ENCODE results near the gene CXCL8. TPM values are rescaled to one million over a fixed set of nuclear protein-coding genes. Genes with fewer than 3 reads are reported as not detected.
"Not testable (repeated sequence)": the region's sequence is repeated elsewhere in the genome, so short reads cannot be mapped to it uniquely, and the experiment has no call there.

The CXCL8 gene
- total RNA-seq, 2 experiments from 2014 or later = 0.15 to 0.19 TPM

DNA sequence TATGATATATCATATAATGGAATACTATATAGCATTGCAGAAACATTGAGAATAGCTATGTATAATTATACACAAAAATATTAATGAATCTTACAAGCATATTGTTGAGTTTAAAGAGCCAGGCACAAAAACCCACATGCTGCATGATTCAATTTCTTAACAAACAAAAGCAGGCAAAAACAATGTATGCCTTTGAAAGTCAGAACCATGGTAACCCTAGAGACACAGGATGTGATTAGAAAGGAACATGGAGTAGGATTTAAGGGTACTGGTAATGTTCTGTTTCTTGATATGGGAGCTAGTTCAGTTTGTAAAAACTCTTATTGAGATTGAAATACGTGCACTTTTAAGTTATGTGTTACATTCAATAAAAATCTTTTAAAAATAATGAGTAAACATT is 21.5 kb downstream of the CXCL8 start:
- POLR2A ChIA-PET = no interaction called here
- no peak for DNase-seq
- Mint-ChIP-seq H3K4me1 (no peaks in the 10 kb centered on the region), H3K4me3 (no peak overlapping the region), H3K27me3 (peaks cover 4% of the 10 kb centered on the region), H3K9me3 (no peaks in the 10 kb centered on the region), H3K36me3 (ENCODE audit: low read depth) (no peaks in the 10 kb centered on the region), H3K27ac (no peak overlapping the region)
- CTCF ChIA-PET = no interaction called here

DNA sequence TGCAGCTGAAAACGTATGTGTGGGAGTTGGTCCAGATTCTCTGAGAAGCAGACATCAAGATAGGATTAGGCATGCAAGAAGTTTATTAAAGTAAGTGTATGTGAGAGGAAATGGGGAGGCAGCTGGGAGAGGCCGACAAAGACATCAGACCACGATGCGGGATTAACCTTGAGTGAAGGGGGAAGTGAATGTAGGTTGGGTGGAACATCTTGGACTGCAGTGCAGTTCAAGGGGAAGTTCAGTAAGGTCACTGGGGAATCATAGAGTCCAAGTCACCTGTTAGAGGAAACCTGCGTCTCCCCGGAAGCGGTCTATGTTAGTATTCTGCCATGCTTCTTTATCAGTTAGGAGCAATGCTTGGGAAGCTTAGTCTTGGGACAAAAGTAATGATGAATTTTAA is 22.0 kb downstream of the CXCL8 start:
- DNase-seq = no peak
- POLR2A ChIA-PET = no interaction called here
- H3K4me1 Mint-ChIP-seq = no peaks in the 10 kb centered on the region
- H3K4me3 Mint-ChIP-seq = no peak overlapping the region
- CTCF ChIA-PET = no interaction called here
- H3K27ac Mint-ChIP-seq = no peak overlapping the region
- no peaks in the 10 kb centered on the region for H3K9me3 Mint-ChIP-seq
- H3K27me3 Mint-ChIP-seq = peaks cover 4% of the 10 kb centered on the region
- H3K36me3 Mint-ChIP-seq (ENCODE audit: low read depth) = no peaks in the 10 kb centered on the region

DNA sequence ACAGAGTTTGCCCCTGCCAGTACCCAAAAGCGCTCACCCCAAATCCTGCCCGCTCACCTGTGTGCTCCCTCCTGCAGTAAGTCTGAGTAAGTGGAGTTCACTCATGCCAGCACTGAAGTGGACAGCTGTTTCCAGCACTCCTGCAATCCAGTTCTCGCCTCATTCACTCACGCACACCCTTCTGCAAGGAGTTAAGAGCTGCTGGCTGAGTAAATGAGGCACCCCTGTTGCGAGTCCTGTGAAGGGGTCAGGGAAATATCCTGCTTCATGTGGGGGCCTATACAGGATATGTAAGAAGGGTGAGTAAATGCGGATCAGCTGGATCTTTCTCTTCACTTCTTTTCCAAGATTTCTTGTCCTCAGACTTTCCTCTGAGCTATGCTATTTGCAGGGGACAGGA is 23.5 kb downstream of the CXCL8 start:
- ChIA-PET POLR2A (interaction anchor here (0.6 kb wide), 1 partner anchor 37 kb away, joined by 7 read pairs; no protein-coding TSS in a partner anchor), CTCF (no interaction called here)
- H3K36me3 Mint-ChIP-seq (ENCODE audit: low read depth) = no peaks in the 10 kb centered on the region
- no peak overlapping the region for H3K4me3 Mint-ChIP-seq
- no peak overlapping the region for H3K27ac Mint-ChIP-seq
- no peaks in the 10 kb centered on the region for H3K9me3 Mint-ChIP-seq
- H3K27me3 Mint-ChIP-seq = peaks cover 4% of the 10 kb centered on the region
- no peak for DNase-seq
- H3K4me1 Mint-ChIP-seq = no peaks in the 10 kb centered on the region

DNA sequence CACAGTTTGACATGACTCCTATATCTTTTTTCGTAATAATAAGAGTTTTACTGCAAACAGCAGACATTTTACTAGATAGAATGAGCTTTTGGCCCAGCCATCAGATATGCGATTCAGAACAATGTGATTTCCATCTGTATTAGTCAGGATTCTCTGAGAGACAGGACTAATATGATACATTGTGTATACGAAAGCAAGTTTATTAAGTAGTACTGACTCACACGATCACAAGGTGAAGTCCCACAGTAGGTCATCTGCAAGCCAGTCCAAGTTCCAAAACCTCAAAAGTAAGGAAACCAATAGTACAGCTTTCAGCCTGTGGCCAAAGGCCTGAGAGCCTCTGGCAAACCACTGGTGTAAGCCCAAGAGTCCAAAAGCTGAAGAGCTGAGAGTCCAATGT is 24.1 kb downstream of the CXCL8 start:
- no peaks in the 10 kb centered on the region for H3K4me1 Mint-ChIP-seq
- no peaks in the 10 kb centered on the region for H3K9me3 Mint-ChIP-seq
- POLR2A ChIA-PET = interaction anchor here (0.6 kb wide), 1 partner anchor 38 kb away, joined by 7 read pairs; no protein-coding TSS in a partner anchor
- no peak overlapping the region for H3K27ac Mint-ChIP-seq
- DNase-seq = no peak
- no peak overlapping the region for H3K4me3 Mint-ChIP-seq
- H3K27me3 Mint-ChIP-seq = peaks cover 4% of the 10 kb centered on the region
- CTCF ChIA-PET = no interaction called here
- no peaks in the 10 kb centered on the region for H3K36me3 Mint-ChIP-seq (ENCODE audit: low read depth)

DNA sequence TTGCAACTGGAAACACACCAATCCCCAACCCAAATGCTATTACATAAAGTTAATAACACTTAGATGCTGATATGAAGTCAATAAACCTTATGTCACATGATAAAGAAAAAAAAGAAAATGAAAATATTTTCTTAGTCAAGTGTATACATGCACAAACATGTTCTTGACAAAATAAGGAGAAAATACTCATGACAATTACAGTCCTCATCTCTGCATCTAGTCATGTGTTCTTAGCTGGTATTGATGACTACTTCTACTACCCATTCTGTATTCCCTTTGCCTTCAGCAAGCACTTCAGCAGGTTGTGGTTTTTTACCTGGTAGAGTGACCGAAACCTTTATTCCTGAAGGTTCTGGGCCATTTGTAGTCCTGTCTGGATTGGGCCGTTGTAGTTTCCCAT is 24.9 kb downstream of the CXCL8 start:
- peaks cover 4% of the 10 kb centered on the region for H3K27me3 Mint-ChIP-seq
- no peak for DNase-seq
- H3K4me1 Mint-ChIP-seq = no peaks in the 10 kb centered on the region
- ChIA-PET CTCF (no interaction called here), POLR2A (no interaction called here)
- no peak overlapping the region for H3K27ac Mint-ChIP-seq
- no peaks in the 10 kb centered on the region for H3K9me3 Mint-ChIP-seq
- no peaks in the 10 kb centered on the region for H3K36me3 Mint-ChIP-seq (ENCODE audit: low read depth)
- no peak overlapping the region for H3K4me3 Mint-ChIP-seq

DNA sequence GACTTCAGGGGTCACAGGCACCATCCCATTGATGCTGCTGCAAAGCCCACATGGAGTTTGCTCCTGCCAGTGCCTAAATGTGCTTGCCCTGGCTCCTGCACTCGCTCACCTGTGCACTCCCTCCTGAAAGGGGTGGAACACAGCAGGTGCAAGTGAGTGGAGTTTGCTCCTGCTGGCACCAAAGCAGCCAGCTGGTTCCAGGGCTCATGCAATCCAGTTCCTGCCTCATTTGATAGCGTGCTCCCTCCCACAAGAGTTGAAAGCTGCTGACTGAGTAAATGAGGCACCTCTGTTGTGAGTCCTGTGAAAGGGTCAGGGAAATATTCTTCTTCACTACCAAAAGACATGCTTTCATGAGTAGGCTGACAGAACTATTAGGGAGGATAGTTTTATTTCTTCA is 30.5 kb downstream of the CXCL8 start:
- DNase-seq = no peak
- POLR2A ChIA-PET = no interaction called here
- CTCF ChIA-PET = interaction anchor here (0.6 to 0.8 kb wide), 2 partner anchors 22 to 1242 kb away, joined by 4 to 6 read pairs; no protein-coding TSS in a partner anchor
- no peaks in the 10 kb centered on the region for H3K27me3 Mint-ChIP-seq
- H3K27ac Mint-ChIP-seq = no peak overlapping the region
- no peaks in the 10 kb centered on the region for H3K9me3 Mint-ChIP-seq
- no peaks in the 10 kb centered on the region for H3K36me3 Mint-ChIP-seq (ENCODE audit: low read depth)
- no peaks in the 10 kb centered on the region for H3K4me1 Mint-ChIP-seq
- H3K4me3 Mint-ChIP-seq = no peak overlapping the region

DNA sequence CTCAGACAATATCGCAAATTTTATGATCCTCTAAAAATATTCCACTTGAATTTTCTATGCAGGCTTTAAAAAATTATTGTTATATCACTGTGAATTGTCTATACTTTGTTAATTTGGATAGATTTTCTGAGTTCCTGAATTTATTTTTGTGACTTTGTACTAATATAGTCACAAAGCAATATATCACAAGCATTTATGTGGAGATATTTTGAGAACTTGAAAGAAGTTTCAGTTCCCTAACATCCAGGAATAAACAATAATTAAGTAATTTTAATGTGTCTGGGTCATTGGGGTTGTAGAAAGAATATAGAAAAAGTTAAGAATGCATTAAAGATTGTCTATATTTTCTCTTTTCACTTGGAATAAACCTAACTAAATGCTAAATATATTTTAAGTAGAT is 32.0 kb downstream of the CXCL8 start:
- DNase-seq = no peak
- no peaks in the 10 kb centered on the region for H3K9me3 Mint-ChIP-seq
- H3K4me3 Mint-ChIP-seq = no peak overlapping the region
- no peaks in the 10 kb centered on the region for H3K36me3 Mint-ChIP-seq (ENCODE audit: low read depth)
- H3K4me1 Mint-ChIP-seq = no peaks in the 10 kb centered on the region
- ChIA-PET CTCF (no interaction called here), POLR2A (no interaction called here)
- H3K27me3 Mint-ChIP-seq = no peaks in the 10 kb centered on the region
- no peak overlapping the region for H3K27ac Mint-ChIP-seq

DNA sequence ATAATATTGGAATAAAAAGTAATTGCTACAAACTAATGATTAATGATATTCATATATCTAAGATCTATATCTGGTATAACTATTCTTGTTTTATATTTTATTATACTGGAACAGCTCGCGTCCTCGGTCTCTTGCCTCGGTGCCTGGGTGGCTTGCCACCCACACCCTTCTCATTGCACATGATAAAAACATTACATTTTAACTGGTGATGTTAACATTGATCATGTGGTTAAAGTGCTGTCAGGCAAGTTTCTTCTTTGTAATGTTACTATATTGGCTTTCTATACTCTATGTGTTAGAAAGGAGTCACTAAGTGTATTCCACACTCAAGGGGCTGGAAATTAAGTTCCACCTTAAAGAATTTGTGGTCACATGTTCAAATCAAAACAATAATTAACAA is 34.0 kb downstream of the CXCL8 start:
- H3K36me3 Mint-ChIP-seq (ENCODE audit: low read depth); POLR2A ChIA-PET; H3K27me3 Mint-ChIP-seq; H3K27ac Mint-ChIP-seq; H3K4me1 Mint-ChIP-seq; DNase-seq; H3K9me3 Mint-ChIP-seq; CTCF ChIA-PET; H3K4me3 Mint-ChIP-seq: not testable (repeated sequence)

DNA sequence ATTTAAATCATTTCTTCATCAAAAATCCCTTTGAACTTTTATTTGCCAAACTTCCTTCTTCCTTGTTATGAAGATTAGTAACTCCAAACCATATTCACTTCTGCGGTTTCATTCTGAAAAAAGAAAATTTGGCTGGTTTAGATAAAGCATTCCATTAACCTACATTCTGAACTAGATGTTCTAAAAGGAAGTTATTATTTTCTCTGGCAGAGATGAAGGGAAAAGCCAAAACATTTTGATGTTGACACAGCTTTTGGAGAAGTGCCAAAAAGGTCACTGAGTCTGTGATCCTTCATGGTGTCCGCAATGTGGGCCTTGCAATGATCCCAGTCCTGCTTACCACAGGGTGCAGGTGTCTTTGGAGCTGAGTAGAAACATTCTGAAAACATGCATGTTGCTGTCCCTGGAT is 36.0 kb downstream of the CXCL8 start:
- Mint-ChIP-seq H3K9me3 (no peaks in the 10 kb centered on the region), H3K27me3 (no peaks in the 10 kb centered on the region), H3K27ac (no peak overlapping the region), H3K4me1 (no peaks in the 10 kb centered on the region), H3K4me3 (no peak overlapping the region), H3K36me3 (ENCODE audit: low read depth) (no peaks in the 10 kb centered on the region)
- ChIA-PET POLR2A (no interaction called here), CTCF (no interaction called here)
- no peak for DNase-seq

DNA sequence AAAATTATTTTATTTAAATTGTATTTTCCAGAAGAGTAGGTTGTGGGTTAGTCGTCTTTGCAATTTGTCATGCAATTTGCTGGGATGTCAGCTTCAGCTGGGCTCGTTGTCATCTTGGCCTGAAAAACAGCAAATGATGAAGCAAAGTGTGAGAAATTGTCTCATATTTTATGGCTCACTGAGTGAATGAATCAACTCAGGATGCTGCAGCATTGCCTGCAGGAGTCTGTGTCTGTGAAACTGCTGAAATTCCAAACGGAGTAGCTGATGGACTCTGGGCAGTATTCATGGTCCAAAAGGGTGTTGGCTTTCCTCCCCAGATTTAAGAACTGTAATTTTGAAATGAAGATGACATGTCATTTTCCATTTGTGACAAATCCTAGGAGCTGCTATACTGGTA is 37.2 kb downstream of the CXCL8 start:
- no peak for DNase-seq
- no peaks in the 10 kb centered on the region for H3K27me3 Mint-ChIP-seq
- H3K27ac Mint-ChIP-seq = no peak overlapping the region
- H3K4me3 Mint-ChIP-seq = no peak overlapping the region
- H3K4me1 Mint-ChIP-seq = no peaks in the 10 kb centered on the region
- ChIA-PET CTCF (no interaction called here), POLR2A (no interaction called here)
- H3K9me3 Mint-ChIP-seq = no peaks in the 10 kb centered on the region
- no peaks in the 10 kb centered on the region for H3K36me3 Mint-ChIP-seq (ENCODE audit: low read depth)

DNA sequence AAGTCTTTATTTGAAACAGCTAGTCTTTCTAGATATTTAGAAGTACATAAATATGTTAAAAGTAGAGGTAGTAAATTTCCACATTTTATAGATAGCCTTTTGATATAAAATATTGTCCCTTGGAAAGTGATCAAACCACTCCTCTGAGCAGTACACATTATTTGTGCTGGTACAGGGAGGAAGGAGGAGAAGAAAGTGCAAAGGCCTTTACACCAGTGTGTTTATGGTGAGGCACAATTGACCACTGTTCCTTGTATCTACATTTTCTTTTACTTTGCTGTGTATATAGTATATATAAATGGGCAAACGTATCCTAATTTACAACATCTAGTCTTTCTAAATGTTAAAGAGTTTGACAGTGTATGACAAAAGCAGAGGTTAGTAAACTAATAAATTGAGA is 39.9 kb downstream of the CXCL8 start:
- no peak for DNase-seq
- ChIA-PET POLR2A (no interaction called here), CTCF (no interaction called here)
- Mint-ChIP-seq H3K27ac (no peak overlapping the region), H3K27me3 (no peaks in the 10 kb centered on the region), H3K4me1 (no peaks in the 10 kb centered on the region), H3K36me3 (ENCODE audit: low read depth) (no peaks in the 10 kb centered on the region), H3K4me3 (no peak overlapping the region), H3K9me3 (no peaks in the 10 kb centered on the region)

DNA sequence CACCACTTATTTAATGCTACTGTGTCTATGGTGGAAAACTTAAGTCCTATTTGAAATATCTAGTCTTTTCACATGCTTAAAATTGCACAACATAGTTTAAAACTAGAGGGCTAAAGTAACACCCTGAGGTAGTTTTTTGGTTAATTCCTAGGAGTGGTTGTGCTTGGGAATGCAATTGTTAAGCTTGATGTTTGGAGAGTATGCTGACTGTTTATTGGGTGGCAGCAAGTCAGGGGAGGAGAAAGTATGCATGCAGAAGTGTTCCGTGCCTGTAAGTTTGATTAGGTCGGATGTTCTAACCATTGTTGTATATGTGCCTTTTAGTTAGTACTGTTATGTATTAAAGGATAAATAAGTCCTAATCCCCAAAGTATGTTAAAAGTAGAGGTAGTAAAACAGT is 40.5 kb downstream of the CXCL8 start:
- no peak overlapping the region for H3K27ac Mint-ChIP-seq
- H3K27me3 Mint-ChIP-seq = no peaks in the 10 kb centered on the region
- no peaks in the 10 kb centered on the region for H3K36me3 Mint-ChIP-seq (ENCODE audit: low read depth)
- no peaks in the 10 kb centered on the region for H3K4me1 Mint-ChIP-seq
- ChIA-PET POLR2A (no interaction called here), CTCF (no interaction called here)
- no peak for DNase-seq
- H3K9me3 Mint-ChIP-seq = no peaks in the 10 kb centered on the region
- H3K4me3 Mint-ChIP-seq = no peak overlapping the region

DNA sequence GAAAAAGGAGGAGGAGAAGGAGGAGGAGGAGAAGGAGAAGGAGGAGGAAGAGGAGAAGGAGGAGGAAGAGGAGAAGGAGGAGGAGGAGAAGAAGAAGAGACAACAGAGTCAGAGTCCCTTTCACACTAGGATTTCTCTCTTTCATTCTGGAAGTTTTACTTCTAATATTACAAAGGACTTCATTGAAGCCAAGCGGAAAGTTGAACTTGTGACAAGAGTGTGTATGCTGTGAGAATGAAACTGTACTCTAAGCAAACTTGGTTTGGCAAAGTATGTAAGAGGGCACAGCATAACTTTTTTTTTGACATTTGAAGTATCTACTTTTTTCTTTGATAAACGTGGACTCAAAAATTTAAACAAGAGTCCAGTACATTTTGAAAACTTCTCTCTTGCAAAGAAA is 48.0 kb downstream of the CXCL8 start:
- Mint-ChIP-seq H3K4me3 (no peak overlapping the region), H3K9me3 (no peaks in the 10 kb centered on the region), H3K27me3 (peaks cover 3% of the 10 kb centered on the region), H3K36me3 (ENCODE audit: low read depth) (no peaks in the 10 kb centered on the region), H3K4me1 (no peaks in the 10 kb centered on the region), H3K27ac (no peak overlapping the region)
- POLR2A ChIA-PET = no interaction called here
- CTCF ChIA-PET = no interaction called here
- DNase-seq = no peak

All from activated CD4-positive, alpha-beta T cell treated with anti-CD3 and anti-CD28 coated beads, Interleukin-2, amount 10 ng/mL, durations not matched to agents 7 days and 5 days (primary cell).